GM12874 (cell line): ENCODE data around the gene INHA.

ENCODE experiments used
- CTCF ChIP-seq: IDR thresholded peaks from 2 replicates; pipeline ENCODE4 v1.5.1; 2011; ENCODE audit warnings: low read depth, mild to moderate bottlenecking, control low read depth, low read length, moderate library complexity; ENCODE audit not compliant: insufficient read depth

INHA gene

DNA sequence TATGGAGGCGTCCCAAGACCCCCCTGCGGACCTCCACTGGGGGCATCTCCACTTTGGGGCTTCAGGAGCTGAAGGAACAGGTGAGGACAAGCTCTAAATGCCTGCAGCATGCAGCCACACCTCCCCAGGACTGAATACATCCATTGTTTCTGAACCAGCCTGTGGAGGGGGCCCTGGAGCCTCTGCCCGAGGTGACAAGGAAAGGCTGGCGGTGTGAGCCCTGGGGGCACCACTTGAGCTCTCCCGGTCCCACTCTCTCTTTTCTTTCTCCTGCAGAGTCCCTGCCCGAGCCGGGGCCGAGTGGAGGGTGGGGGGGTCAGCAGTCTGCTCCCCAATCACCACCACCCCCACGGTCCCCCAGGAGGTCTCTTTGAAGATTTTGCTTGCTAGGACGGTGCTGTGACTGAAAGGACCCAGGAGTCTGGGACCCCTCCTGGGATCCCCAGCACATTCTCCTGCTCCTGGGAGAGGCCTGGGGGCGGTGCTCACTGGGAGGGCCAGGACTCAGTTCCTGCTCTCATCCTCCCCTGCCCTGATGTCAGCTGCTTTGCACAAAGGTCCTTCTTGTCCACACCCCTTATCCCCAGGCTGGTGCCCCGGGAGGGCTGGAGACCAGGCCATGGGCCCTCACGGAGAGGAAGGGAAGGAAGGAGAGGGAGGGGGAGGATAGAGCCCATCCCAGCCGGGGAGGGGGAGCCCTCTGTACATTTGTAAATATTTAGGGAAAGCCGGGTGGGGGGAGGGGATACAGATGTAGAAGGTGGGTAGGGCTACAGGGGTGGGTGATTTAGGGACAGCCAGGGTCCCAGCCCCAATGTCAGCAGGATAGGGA, 34.2 kb upstream of the INHA start:
- TF ChIP-seq CTCF = no peak

DNA sequence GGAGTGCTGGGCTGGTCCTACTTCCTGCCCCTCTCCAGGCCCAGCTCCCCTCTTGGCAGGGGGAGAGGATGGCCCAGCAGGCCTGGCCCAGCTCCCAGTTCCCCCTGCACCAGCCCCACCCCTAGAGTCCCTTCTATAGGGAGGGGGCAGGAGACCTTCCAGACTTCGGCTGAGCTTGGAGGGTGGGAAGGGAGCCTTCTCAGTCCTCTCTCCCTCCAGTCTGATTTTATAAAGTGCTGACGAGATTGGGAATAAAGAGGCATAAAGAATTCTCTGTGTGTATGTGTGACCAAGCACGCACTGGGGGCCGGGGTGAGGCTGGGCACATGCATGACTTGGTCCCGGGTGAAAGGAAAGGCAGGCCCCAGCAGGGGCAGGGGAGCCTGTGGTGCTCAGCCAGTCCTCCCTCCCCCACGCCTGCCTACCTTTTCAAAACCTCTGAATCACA, 33.6 kb upstream of the INHA start:
- no peak for TF ChIP-seq CTCF

- TF ChIP-seq CTCF = no peak
Observed at GRCh38 chr2:219538956-219539788, 32.9 kb upstream of the INHA start.

- no peak for TF ChIP-seq CTCF
Observed at GRCh38 chr2:219539926-219540678, 32.0 kb upstream of the INHA start.

DNA sequence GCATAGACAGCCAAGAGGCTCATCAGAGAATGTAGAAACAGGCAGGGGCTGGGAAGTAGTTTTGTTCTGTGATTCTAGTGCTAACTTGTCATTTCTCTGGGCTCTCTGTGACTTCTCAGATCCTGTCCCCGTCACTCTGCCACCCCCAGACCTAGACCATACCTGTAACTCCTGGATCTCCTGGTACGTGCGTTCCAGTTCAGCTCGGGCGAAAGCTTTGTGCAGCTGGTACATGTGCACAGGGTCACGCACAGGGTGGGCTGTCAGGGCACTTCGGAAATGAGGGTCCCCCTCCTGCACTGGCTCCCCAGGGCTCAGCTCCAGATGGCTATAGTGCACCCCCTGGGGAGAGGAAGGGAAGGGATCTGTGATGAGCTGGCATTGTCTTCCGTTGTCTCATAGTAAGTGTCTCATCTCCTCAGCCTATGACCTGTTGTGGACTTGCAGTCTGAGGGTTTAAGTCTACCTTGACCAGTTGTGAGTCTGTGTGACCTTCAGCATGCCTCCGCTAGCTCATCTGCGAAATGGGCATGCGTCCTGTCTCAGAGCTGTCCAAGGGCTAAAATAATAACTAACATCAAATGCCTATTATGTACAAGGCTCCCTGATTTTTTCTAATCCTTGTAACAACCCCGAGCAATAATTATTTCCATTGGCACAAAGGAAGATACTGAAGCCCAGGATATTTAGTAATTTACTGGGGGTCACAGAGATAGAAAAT, 31.2 kb upstream of the INHA start:
- TF ChIP-seq CTCF = no peak

DNA sequence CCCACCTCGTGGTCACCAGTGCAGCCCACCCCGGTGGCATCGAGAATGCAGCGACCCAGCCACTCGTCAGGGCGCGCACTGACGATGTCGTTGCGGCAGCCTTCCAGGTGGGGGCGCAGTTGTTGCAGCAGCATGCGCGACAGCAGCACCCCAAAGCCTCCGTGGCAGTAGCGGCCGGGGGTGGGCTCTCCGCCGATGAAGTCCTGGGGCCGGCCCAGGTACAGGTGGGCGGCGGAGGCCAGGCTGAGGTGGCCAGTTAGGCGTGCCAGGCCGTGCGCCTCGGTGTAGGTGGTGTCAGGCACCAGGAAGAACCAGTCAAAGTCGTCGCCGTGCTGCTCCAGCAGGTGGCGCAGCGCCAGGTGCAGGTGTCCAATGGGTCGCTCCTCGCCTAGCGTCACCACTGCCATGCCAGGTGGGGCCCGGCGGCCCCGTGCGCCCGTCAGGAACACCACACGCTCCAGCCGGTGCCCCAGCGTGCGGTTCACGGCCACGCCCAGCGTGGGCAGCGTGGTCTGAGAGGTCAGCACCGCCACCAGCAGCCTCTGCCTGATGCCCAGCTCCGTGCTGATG, 30.4 kb upstream of the INHA start:
- TF ChIP-seq CTCF = peak; percentile 90
